Forelimb muscle (tissue), 1 donor: Measurements from ENCODE around the gene C1QTNF6. TPM values are rescaled to one million over a fixed set of nuclear protein-coding genes. Genes with fewer than 3 reads are reported as not detected.
"Not testable (repeated sequence)": the region's sequence is repeated elsewhere in the genome, so short reads cannot be mapped to it uniquely, and the experiment has no call there.

Experiments used
- DNase-seq: peaks from one replicate; pipeline ENCODE4 v3.0.0-alpha.2; 2013; ENCODE audit warnings: low read depth
- polyA plus RNA-seq: library from polyadenylated mRNA; unstranded; fragments of 120-200 nt; gene quantifications from one replicate; pipeline ENCODE4 v1.2.1, GENCODE V29; 2013; ENCODE audit not compliant: insufficient read length

Gene C1QTNF6
- polyA plus RNA-seq, 1 donor, result 14.8 TPM

DNA sequence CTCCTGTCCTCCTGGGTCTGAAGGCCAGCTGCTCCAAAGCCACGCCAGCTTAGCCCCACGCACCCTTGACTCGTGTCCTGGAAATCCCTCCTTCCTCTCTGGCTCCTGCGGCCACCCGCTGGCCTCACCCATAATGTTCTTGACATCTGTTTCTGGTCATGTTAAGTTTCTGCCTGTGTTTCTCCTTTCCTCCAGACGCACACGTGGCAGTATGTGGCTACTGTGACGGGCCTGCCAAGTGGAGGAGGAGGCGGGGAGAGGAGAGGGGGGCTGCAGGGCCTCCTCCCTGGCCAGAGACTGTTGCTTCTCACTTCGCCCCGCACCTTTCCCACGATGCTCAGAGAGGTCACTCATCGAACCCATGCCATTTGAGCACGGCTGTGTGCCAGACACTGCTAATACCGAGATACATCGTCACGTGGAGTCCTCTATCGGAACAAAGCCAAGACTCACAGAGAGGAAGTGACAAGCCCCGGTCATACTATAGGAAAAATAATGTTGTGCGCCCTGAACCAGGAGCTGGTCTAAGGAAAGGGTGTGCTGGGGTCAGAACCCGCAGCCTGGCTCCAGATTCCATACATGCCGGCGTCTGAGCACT is 11.5 kb downstream of the C1QTNF6 start:
- DNase-seq, result peak; percentile 89

DNA sequence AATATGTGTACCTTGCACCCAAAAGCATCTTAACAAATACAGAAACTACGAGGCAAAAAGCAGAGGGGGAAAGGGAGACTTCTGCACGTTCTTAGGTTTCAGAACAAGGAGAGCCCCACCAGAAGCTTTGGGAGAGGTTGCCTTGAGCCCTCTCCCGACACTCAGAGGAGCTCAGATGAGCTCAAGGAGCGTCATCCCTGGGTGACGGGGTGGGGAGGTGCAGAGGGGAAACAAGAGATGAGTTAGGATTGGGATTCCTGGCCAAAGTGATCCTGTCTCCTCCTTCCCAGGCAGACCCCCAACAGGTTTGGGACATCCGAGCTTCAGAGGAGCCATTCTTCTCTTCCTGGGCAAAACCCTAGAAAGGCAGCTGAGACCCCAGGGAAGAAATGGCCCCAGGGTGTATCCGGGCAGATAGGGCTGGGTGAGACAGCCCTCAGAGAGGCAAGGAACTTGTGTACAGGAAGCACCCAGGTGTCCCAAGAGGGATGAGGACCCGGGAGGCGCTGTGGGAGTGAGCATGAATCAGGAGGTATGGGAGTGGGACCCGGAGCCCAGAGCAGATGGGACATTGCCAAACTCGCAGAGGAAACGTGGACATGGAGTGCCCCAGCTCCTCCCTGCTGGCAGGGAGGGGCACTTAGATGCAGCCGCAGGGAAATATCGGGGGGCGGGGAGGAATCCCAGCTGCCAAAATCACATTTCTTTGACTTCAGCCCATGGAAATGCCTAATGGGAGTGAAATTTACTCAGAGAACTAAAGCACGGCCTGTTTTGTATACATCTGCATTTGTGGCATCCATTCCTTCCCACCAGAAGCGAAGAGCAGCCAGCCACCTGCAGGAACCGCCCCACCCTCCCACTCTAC is 12.4 kb downstream of the C1QTNF6 start:
- no peak for DNase-seq

- DNase-seq, result no peak
These were observed 13.1 kb downstream of the C1QTNF6 start for GRCh38 chr22:37174964-37175363.

DNA sequence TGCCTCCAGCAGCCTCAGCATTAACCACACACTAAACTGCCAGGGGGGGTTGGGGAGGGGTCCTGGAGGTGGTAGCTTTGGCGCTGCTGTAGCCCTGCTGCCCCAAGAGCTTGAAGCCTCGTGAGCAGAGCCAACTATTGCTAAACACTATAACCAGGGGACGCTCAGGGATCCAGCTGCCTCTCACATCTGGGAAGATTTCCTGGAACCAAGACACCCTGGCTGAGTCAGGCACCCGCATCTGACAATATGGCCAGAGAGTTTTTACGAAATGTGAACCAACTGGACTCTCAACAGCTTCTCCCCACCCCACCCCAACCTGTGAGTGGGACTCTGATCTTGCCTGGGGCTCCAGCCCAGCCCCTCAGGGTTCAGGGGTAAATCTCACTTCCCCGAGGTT is 14.3 kb downstream of the C1QTNF6 start:
- no peak for DNase-seq

GRCh38 chr22:37172266-37173245 is 15.5 kb downstream of the C1QTNF6 start:
- no peak for DNase-seq

DNA sequence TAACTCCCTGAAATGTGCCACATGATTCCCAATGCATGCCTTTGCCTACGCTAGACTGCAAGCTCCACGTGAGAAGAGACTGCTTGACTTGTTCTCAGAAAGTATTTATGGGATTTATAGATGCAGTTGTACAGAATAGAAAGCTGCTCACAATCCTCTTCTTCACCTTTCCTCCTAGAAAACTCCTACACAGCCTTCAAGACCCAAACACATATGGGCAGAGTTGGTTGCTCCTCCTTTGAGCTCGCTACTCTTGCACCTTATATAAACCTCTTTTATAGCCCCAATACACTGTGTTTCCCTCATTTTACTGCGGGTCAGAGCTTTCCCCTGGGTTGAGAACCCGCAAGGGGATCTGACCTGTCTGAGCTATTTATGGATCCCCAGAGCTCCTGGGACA is 16.4 kb downstream of the C1QTNF6 start:
- no peak for DNase-seq

DNA sequence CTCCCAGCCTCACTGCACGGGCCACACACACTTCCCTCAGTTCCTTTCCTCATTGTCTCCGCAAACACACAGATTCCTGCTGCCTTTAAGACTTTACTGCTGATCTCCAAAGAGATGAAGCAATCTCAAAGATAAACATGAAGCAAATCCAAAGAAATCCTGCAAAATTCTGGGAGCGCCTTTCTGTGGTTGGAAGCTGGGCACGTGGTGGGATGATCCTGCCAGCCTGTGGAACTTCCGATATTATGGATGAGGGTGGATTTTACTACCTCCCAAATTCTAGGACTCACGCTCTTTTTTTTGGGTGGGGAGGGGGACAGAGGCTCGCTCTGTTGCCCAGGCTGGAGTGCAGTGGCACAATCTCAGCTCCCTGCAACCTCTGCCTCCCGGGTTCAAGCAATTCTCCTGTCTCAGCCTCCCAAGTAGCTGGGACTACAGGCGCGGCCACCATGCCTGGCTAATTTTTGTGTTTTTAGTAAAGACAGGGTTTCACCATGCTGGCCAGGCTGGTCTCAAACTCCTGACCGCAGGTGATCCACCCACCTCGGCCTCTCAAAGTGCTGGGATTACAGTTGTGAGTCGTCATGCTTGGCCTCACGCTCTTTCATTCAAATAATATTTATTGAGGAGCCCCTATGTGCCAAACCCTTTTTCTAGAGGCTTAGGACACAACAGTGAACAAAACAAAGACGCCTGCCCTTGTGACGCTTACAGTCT is 17.2 kb downstream of the C1QTNF6 start:
- not testable (repeated sequence) for DNase-seq

- no peak for DNase-seq
These were observed 17.9 kb downstream of the C1QTNF6 start for GRCh38 chr22:37169947-37170688.

DNA sequence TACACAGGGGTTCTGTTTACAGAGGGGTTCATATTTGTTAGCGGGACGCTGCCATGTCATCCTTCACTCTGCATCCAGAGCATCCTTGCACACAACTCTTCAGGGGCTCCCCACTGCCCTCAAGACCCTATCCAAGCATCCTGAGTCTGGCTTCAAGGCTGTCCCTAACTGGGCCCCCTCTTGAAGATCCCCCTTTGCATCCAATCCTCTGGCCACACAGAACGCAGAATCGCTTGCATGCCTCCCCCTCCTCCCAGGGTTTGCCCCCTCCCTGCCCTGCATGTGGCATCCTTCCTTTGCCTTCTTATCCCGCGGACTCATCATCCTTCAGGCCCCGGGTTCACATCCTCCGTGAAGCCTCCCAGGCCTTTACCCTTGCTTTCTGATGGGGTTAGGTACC is 18.6 kb downstream of the C1QTNF6 start:
- no peak for DNase-seq

DNA sequence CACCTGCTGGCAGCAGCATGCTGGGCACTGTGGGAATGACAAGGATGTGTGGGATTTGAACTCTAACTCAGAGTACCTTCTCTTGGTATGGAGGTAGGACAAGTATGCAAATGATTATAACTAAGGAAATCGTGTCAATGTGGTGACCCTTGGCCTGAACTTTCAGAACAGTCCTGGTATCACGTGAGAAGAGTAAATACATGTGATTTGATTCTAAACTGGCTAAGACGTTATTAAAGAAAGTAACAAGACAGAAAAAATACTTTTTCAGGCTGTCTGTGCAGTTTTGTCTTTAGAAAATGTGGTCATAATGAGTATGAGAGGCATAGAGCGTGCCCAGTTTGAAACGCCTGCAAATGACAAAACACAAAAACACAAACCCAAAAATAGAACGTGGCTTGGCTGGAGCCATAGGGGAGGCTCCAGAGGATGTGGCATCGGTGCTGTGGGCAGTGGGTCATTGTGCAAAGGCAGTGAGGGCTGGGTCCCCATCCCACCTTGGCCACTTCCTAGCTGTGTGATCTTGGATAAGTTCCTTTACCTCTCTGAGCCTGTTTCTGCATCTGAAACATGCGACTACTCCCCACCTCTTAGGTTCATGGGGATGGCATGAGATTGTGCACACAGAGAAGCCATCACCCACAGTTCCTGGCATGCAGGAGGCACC is 19.9 kb downstream of the C1QTNF6 start:
- DNase-seq, result no peak

DNA sequence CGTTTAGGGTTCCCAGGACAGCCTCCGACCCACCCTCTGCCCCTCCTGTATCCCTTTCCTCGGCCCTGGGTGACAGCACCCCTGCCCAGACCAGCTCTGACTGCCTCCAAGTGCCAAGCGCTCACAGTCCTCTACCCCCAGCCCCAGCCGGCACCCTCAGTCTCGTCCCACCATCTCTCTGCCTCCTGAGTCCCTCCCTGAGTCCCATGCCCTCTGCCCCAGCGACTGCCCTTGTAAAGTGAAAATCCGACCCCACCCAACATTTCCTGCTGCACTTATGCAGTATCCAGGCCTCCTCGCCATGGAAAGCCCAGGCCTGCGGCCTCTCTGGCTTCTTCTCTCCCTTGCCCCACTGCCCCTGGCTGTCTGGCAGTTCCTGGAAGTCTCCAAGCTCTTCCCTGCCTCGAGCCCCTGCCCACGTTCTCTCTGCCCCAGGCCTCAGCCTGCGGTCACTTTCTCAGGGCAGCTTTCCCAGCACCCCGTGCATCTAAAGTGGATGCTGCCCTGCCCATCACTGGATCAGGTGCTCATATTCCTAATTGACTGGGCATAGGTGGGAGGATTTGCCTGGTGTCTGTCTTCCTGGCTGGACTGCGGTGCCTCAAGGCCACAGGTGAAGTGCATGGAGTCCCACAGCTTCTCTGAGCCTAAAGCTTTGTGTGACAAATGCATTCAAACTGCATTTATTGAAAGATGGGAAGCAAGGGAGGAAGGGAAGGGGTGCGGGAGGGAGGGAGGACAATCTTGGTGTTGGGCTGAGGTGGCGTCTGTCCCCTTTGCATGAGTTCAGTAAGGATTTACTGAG is 20.7 kb downstream of the C1QTNF6 start:
- DNase-seq, result no peak

GRCh38 chr22:37166675-37167066 is 21.4 kb downstream of the C1QTNF6 start:
- DNase-seq, result no peak

- no peak for DNase-seq
These were observed 21.9 kb downstream of the C1QTNF6 start for GRCh38 chr22:37165940-37166674.

DNA sequence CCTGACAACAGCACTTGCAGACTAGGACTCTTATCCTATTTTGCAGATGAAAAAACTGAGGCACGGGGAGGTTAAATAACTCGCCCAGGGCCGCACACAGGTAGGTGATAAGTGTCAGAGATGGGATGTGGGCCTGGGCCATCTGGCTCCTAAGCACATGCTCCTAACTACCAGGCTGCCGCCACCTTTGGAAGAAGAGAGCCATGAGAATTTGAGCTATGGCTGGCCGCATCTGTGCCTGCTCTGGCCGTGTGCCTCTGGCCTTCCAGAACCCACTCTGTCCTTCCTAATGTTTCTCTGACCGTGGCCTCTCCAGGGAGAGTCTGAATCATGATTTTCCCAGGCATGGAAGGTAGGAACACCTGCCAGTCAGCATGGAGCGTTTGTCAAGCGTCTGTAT is 23.0 kb downstream of the C1QTNF6 start:
- no peak for DNase-seq

GRCh38 chr22:37164505-37164887 is 23.6 kb downstream of the C1QTNF6 start:
- no peak for DNase-seq

GRCh38 chr22:37163575-37164504 is 24.2 kb downstream of the C1QTNF6 start:
- DNase-seq, result no peak

GRCh38 chr22:37163096-37163489 is 25.0 kb downstream of the C1QTNF6 start:
- DNase-seq, result no peak
